Osteocyte (in vitro differentiated cells): Measurements from ENCODE around the gene PRSS23. TPM values are rescaled to one million over a fixed set of nuclear protein-coding genes. Genes with fewer than 3 reads are reported as not detected.

Source experiments
- DNase-seq: peaks from one replicate; pipeline ENCODE4 v3.0.0; 2021; ENCODE audit warnings: mixed read lengths; ENCODE audit not compliant: unreplicated experiment; ENCODE audit errors: extremely low spot score
- H3K27ac Mint-ChIP-seq: one replicate; pipeline ENCODE4 v1.8.0; 2021; ENCODE audit warnings: mild to moderate bottlenecking, mixed read lengths; ENCODE audit not compliant: unreplicated experiment
- H3K27me3 Mint-ChIP-seq: one replicate; pipeline ENCODE4 v1.8.0; 2021; ENCODE audit warnings: mixed read lengths; ENCODE audit not compliant: unreplicated experiment
- H3K36me3 Mint-ChIP-seq: one replicate; pipeline ENCODE4 v1.8.0; 2021; ENCODE audit warnings: mixed read lengths; ENCODE audit not compliant: unreplicated experiment
- H3K4me1 Mint-ChIP-seq: one replicate; pipeline ENCODE4 v1.8.0; 2021; ENCODE audit warnings: mixed read lengths; ENCODE audit not compliant: unreplicated experiment
- H3K4me3 Mint-ChIP-seq: one replicate; pipeline ENCODE4 v1.8.0; 2021; ENCODE audit warnings: mild to moderate bottlenecking, moderate library complexity, mixed read lengths; ENCODE audit not compliant: unreplicated experiment
- H3K9me3 Mint-ChIP-seq: one replicate; pipeline ENCODE4 v1.8.0; 2021; ENCODE audit warnings: mixed read lengths; ENCODE audit not compliant: unreplicated experiment
- CTCF ChIP-seq: fragments of 200-600 bp; sonication (generic); IDR thresholded peaks from 2 replicates; pipeline ENCODE4 v1.5.0; 2021; ENCODE audit warnings: antibody characterized with exemption, mild to moderate bottlenecking, moderate library complexity
- total RNA-seq: library from RNA; stranded (reverse); gene quantifications from 2 replicates; pipeline ENCODE4 v1.2.1, GENCODE V29; 2021

PRSS23 gene
- total RNA-seq, 1 donor from 2014 or later: 545 TPM

- H3K27me3 Mint-ChIP-seq: no peaks in the 10 kb centered on the region
- no peak for TF ChIP-seq CTCF
- no peaks in the 10 kb centered on the region for H3K9me3 Mint-ChIP-seq
- H3K36me3 Mint-ChIP-seq: no peaks in the 10 kb centered on the region
- H3K4me1 Mint-ChIP-seq: peaks cover 17% of the 10 kb centered on the region
- H3K4me3 Mint-ChIP-seq: no peak overlapping the region
- no peak overlapping the region for H3K27ac Mint-ChIP-seq
- DNase-seq: no peak
Observed at GRCh38 chr11:86782742-86783141, 17.6 kb upstream of the PRSS23 start.

- no peak for TF ChIP-seq CTCF
- Mint-ChIP-seq H3K4me1 (peaks cover 17% of the 10 kb centered on the region), H3K36me3 (no peaks in the 10 kb centered on the region), H3K4me3 (no peak overlapping the region), H3K9me3 (no peaks in the 10 kb centered on the region), H3K27ac (no peak overlapping the region), H3K27me3 (no peaks in the 10 kb centered on the region)
- DNase-seq: no peak
Observed at GRCh38 chr11:86783661-86784060, 16.7 kb upstream of the PRSS23 start.

- H3K9me3 Mint-ChIP-seq: no peaks in the 10 kb centered on the region
- H3K4me1 Mint-ChIP-seq: peaks cover 17% of the 10 kb centered on the region
- DNase-seq: no peak
- H3K27me3 Mint-ChIP-seq: no peaks in the 10 kb centered on the region
- no peak overlapping the region for H3K4me3 Mint-ChIP-seq
- no peaks in the 10 kb centered on the region for H3K36me3 Mint-ChIP-seq
- TF ChIP-seq CTCF: no peak
- no peak overlapping the region for H3K27ac Mint-ChIP-seq
Observed at GRCh38 chr11:86784241-86784681, 16.1 kb upstream of the PRSS23 start.

GRCh38 chr11:86785576-86785975, 14.8 kb upstream of the PRSS23 start:
- Mint-ChIP-seq H3K27me3 (no peaks in the 10 kb centered on the region), H3K9me3 (no peaks in the 10 kb centered on the region), H3K36me3 (no peaks in the 10 kb centered on the region), H3K4me3 (no peak overlapping the region), H3K27ac (peak overlapping the region; percentile 3), H3K4me1 (peaks cover 20% of the 10 kb centered on the region)
- no peak for DNase-seq
- TF ChIP-seq CTCF: no peak

GRCh38 chr11:86787018-86787536, 13.3 kb upstream of the PRSS23 start:
- H3K4me1 Mint-ChIP-seq: peaks cover 20% of the 10 kb centered on the region
- no peak overlapping the region for H3K27ac Mint-ChIP-seq
- H3K36me3 Mint-ChIP-seq: no peaks in the 10 kb centered on the region
- no peak overlapping the region for H3K4me3 Mint-ChIP-seq
- H3K27me3 Mint-ChIP-seq: no peaks in the 10 kb centered on the region
- TF ChIP-seq CTCF: no peak
- no peaks in the 10 kb centered on the region for H3K9me3 Mint-ChIP-seq
- no peak for DNase-seq
